ENCODE results near the gene RARRES1.

GRCh38 chr3:158774965-158775364 lies 42.7 kb upstream of the RARRES1 start:
- no peak for TF ChIP-seq CTCF (IDR thresholded peaks at IDR 0.05)
- no peak for TF ChIP-seq POLR2A (IDR thresholded peaks at IDR 0.05)
- TF ChIP-seq EP300 (IDR thresholded peaks at IDR 0.05) = no peak
- no peak for TF ChIP-seq POLR2AphosphoS5 (IDR thresholded peaks at IDR 0.05)

All from stomach (tissue), 4 donors.